DMS 273 (cell line): ENCODE data around the gene PDE6D.

Experiments used
- DNase-seq: peaks from one replicate; lab custom pipeline; 2025; ENCODE audit not compliant: unreplicated experiment; lab: John Stamatoyannopoulos, UW

Gene PDE6D

GRCh38 chr2:231708773-231709635 is 72.1 kb downstream of the PDE6D start:
- DNase-seq = no peak

- peak; percentile 100 for DNase-seq
Measured at GRCh38 chr2:231707927-231708772, 72.9 kb downstream of the PDE6D start, which contains the start of gene PTMA. TSS of gene PTMA (plus strand) at chr2:231708525. CDS start at chr2:231708707, 182 bp downstream.

GRCh38 chr2:231707625-231707926 is 73.5 kb downstream of the PDE6D start:
- DNase-seq = peak; percentile 85

GRCh38 chr2:231706731-231707624 is 74.1 kb downstream of the PDE6D start:
- DNase-seq = peak; percentile 99

GRCh38 chr2:231704017-231704416 is 77.1 kb downstream of the PDE6D start:
- DNase-seq = no peak

- DNase-seq = peak; percentile 95
Measured at GRCh38 chr2:231701456-231702373, 79.4 kb downstream of the PDE6D start.

GRCh38 chr2:231699006-231699405 is 82.1 kb downstream of the PDE6D start:
- DNase-seq = no peak

- no peak for DNase-seq
Measured at GRCh38 chr2:231696004-231696367, 85.1 kb downstream of the PDE6D start.

GRCh38 chr2:231693956-231694355 is 87.1 kb downstream of the PDE6D start:
- no peak for DNase-seq

- no peak for DNase-seq
Measured at GRCh38 chr2:231692847-231693246, 88.2 kb downstream of the PDE6D start.

- DNase-seq = no peak
Measured at GRCh38 chr2:231691251-231691772, 89.8 kb downstream of the PDE6D start.

- DNase-seq = no peak
Measured at GRCh38 chr2:231689124-231689893, 91.8 kb downstream of the PDE6D start.

GRCh38 chr2:231688719-231689118 is 92.4 kb downstream of the PDE6D start:
- DNase-seq = no peak

- DNase-seq = no peak
Measured at GRCh38 chr2:231687961-231688360, 93.1 kb downstream of the PDE6D start.

GRCh38 chr2:231687133-231687852 is 93.8 kb downstream of the PDE6D start:
- DNase-seq = peak; percentile 91

- no peak for DNase-seq
Measured at GRCh38 chr2:231686192-231687100, 94.6 kb downstream of the PDE6D start.
